ENCODE results near the gene GP1BB. TPM values are rescaled to one million over a fixed set of nuclear protein-coding genes. Genes with fewer than 3 reads are reported as not detected.

Gene GP1BB
- total RNA-seq, 2 donors from 2014 or later: 0.48 to 0.62 TPM

DNA sequence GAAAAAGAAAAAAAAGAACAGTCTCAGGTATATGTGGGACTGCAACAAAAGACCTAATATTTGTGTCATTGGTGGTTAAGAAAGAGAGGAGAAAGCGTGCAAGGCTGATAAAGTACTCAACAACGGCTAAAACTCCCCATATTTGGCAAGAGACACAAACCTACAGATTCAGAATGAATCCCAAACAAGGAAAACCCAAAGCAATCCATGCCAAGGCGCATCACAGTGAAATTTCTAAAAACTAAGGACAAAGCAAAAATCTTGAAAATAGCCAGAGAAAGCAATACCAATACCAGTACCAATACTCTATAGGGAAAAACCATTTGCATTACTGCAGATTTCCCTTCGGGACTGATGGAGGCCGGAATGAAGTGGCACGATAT, 41.5 kb upstream of the GP1BB start:
- no peaks in the 10 kb centered on the region for H3K36me3 Mint-ChIP-seq (ENCODE audit: low read depth)
- Histone ChIP-seq H3K27ac (ENCODE audit: low read depth, low read length) (no peak overlapping the region), H3K9me3 (ENCODE audit: control insufficient read depth, low read length) (no peaks in the 10 kb centered on the region), H3K27me3 (ENCODE audit: control insufficient read depth, insufficient read depth, low read length, poor library complexity, severe bottlenecking) (no peaks in the 10 kb centered on the region), H3K9ac (ENCODE audit: extremely low read depth, low read length, poor library complexity, severe bottlenecking) (no peak overlapping the region), H3K4me1 (ENCODE audit: control insufficient read depth, insufficient read depth, low read length) (no peaks in the 10 kb centered on the region), H3K36me3 (ENCODE audit: control insufficient read depth, insufficient read depth, low read length) (no peaks in the 10 kb centered on the region), H3K4me3 (ENCODE audit: low read length) (no peak overlapping the region)
- H3K27me3 Mint-ChIP-seq (ENCODE audit: insufficient read depth): peaks cover 7% of the 10 kb centered on the region
- no peak overlapping the region for H3K27ac Mint-ChIP-seq
- no peak overlapping the region for H3K4me3 Mint-ChIP-seq
- 94 to 97% methylated on average over 5 to 6 of the region's 6 CpGs for WGBS, 2 experiments (ENCODE audit: insufficient coverage in 1 of 2, insufficient read length in 1 of 2)
- TF ChIP-seq, protein P1, sequence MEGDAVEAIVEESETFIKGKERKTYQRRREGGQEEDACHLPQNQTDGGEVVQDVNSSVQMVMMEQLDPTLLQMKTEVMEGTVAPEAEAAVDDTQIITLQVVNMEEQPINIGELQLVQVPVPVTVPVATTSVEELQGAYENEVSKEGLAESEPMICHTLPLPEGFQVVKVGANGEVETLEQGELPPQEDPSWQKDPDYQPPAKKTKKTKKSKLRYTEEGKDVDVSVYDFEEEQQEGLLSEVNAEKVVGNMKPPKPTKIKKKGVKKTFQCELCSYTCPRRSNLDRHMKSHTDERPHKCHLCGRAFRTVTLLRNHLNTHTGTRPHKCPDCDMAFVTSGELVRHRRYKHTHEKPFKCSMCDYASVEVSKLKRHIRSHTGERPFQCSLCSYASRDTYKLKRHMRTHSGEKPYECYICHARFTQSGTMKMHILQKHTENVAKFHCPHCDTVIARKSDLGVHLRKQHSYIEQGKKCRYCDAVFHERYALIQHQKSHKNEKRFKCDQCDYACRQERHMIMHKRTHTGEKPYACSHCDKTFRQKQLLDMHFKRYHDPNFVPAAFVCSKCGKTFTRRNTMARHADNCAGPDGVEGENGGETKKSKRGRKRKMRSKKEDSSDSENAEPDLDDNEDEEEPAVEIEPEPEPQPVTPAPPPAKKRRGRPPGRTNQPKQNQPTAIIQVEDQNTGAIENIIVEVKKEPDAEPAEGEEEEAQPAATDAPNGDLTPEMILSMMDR (conservative IDR thresholded peaks at IDR 0.05): no peak
- H3K9me3 Mint-ChIP-seq: peaks cover 5% of the 10 kb centered on the region
- H3K4me1 Mint-ChIP-seq: no peaks in the 10 kb centered on the region
- peak; percentile 10 for DNase-seq

DNA sequence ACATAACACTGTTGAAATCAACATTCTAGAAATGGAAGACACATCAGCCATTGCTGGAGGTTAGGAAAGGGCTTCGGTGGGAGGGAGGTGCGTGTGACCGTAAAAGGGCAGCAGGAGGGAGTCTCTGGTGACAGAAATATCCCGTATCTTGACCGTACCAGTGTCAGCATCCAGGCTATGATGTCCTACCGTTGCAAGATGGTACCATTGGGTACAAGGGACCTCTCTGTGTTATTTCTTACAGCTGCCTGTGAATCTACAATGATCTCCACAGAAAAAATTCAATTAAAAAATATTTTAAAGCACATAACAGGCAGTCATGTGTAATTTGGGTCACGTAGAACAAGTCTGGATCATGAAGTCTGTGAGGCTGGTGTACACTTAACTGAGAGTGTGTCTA, 36.4 kb upstream of the GP1BB start:
- WGBS, 2 experiments (ENCODE audit: insufficient coverage in 1 of 2, insufficient read length in 1 of 2): 88 to 93% methylated on average over 7 of the region's 7 CpGs
- Histone ChIP-seq H3K27ac (ENCODE audit: low read depth, low read length) (no peak overlapping the region), H3K4me3 (ENCODE audit: low read length) (no peak overlapping the region), H3K27me3 (ENCODE audit: control insufficient read depth, insufficient read depth, low read length, poor library complexity, severe bottlenecking) (no peaks in the 10 kb centered on the region), H3K9ac (ENCODE audit: extremely low read depth, low read length, poor library complexity, severe bottlenecking) (no peak overlapping the region), H3K9me3 (ENCODE audit: control insufficient read depth, low read length) (no peaks in the 10 kb centered on the region), H3K36me3 (ENCODE audit: control insufficient read depth, insufficient read depth, low read length) (no peaks in the 10 kb centered on the region), H3K4me1 (ENCODE audit: control insufficient read depth, insufficient read depth, low read length) (no peaks in the 10 kb centered on the region)
- H3K4me1 Mint-ChIP-seq: peaks cover 5% of the 10 kb centered on the region
- H3K4me3 Mint-ChIP-seq: no peak overlapping the region
- H3K27ac Mint-ChIP-seq: no peak overlapping the region
- peak; percentile 18 for DNase-seq
- peaks cover 10% of the 10 kb centered on the region for H3K27me3 Mint-ChIP-seq (ENCODE audit: insufficient read depth)
- TF ChIP-seq, protein P1 (conservative IDR thresholded peaks at IDR 0.05): no peak
- H3K9me3 Mint-ChIP-seq: peaks cover 5% of the 10 kb centered on the region
- no peaks in the 10 kb centered on the region for H3K36me3 Mint-ChIP-seq (ENCODE audit: low read depth)

DNA sequence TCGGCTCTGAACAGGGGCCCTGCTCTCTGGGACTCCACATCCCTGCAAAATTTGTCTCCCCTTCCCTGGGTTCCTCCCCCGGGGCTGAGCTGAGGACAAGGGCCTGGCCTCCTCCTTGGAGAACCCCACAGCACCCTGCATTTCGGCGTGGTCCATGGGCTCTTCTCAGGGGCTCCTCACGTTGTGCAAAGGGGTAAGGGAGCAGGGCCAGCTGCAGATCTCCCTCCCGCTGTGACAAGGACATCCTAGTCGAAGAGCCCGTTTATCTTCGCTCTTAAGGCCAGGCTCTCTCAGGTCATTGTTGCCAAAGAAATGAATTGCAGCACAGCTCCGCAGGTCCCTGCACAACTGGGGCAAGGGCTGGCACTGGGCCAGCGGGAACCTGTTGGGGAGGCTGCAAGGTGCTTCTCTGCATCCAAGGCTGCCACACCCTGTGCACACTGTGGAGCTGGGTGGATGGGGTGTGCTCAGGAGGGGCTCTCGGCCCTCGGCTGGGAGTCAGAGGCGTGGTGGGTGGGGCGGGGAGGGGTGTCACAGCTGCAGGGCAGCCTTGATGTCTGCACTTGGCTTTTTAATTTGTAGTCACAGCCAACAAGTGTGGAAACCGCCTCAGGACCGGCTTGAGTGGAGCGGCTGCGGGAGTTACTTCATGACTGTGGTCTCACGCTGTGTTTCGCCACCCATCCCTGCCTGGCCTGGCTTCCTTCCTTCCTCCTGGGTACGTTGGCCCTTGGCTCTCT, 35.6 kb upstream of the GP1BB start:
- TF ChIP-seq, protein P1 (conservative IDR thresholded peaks at IDR 0.05): no peak
- peaks cover 10% of the 10 kb centered on the region for H3K27me3 Mint-ChIP-seq (ENCODE audit: insufficient read depth)

More for the DNA sequence above, 35.6 kb upstream of the GP1BB start:
- Mint-ChIP-seq H3K4me3 (no peak overlapping the region), H3K9me3 (peaks cover 5% of the 10 kb centered on the region), H3K4me1 (peaks cover 6% of the 10 kb centered on the region), H3K27ac (no peak overlapping the region), H3K36me3 (ENCODE audit: low read depth) (no peaks in the 10 kb centered on the region)
- no peak overlapping the region for H3K9ac ChIP-seq (ENCODE audit: extremely low read depth, low read length, poor library complexity, severe bottlenecking)
- WGBS, 2 experiments (ENCODE audit: insufficient coverage in 1 of 2, insufficient read length in 1 of 2): 82 to 86% methylated on average over 19 to 22 of the region's 22 CpGs
- no peaks in the 10 kb centered on the region for H3K36me3 ChIP-seq (ENCODE audit: control insufficient read depth, insufficient read depth, low read length)
- H3K4me1 ChIP-seq (ENCODE audit: control insufficient read depth, insufficient read depth, low read length): no peaks in the 10 kb centered on the region
- H3K9me3 ChIP-seq (ENCODE audit: control insufficient read depth, low read length): no peaks in the 10 kb centered on the region
- DNase-seq: peak; percentile 36
- H3K27me3 ChIP-seq (ENCODE audit: control insufficient read depth, insufficient read depth, low read length, poor library complexity, severe bottlenecking): no peaks in the 10 kb centered on the region
- H3K27ac ChIP-seq (ENCODE audit: low read depth, low read length): no peak overlapping the region
- no peak overlapping the region for H3K4me3 ChIP-seq (ENCODE audit: low read length)
